ENCODE measurements around the gene KCNN3.

DNA sequence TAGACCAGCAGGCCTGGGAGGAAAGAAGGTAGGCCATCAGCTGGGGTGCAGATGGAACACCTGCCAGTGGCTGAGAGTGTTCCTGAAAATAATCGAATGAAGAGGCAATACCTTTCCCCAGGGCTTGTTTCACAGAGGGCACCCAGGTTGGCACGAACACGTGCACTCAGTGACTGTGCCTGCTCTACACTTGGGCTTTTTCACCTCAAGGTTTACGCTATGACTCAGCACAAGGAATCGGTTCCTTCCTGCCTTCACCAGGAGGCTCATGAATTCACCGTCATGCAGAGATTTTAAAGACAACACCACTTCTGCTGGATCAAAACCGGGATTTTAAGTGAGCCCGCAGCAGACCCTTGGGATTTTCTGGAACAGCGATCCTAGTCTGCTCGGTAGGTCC lies 143.6 kb downstream of the KCNN3 start:
- TF ChIP-seq, protein P1, sequence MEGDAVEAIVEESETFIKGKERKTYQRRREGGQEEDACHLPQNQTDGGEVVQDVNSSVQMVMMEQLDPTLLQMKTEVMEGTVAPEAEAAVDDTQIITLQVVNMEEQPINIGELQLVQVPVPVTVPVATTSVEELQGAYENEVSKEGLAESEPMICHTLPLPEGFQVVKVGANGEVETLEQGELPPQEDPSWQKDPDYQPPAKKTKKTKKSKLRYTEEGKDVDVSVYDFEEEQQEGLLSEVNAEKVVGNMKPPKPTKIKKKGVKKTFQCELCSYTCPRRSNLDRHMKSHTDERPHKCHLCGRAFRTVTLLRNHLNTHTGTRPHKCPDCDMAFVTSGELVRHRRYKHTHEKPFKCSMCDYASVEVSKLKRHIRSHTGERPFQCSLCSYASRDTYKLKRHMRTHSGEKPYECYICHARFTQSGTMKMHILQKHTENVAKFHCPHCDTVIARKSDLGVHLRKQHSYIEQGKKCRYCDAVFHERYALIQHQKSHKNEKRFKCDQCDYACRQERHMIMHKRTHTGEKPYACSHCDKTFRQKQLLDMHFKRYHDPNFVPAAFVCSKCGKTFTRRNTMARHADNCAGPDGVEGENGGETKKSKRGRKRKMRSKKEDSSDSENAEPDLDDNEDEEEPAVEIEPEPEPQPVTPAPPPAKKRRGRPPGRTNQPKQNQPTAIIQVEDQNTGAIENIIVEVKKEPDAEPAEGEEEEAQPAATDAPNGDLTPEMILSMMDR (IDR thresholded peaks at IDR 0.05 in 8 of 11, conservative IDR thresholded peaks at IDR 0.05 in 3 of 11), result no peak
- TF ChIP-seq POLR2A (IDR thresholded peaks at IDR 0.05), result no peak
- no peak for TF ChIP-seq POLR2AphosphoS5 (IDR thresholded peaks at IDR 0.05)
